SK-N-MC (cell line): ENCODE results near the gene CELSR1.

Experiments
- EZH2 ChIP-seq: fragments of 200-600 bp; sonication (generic); IDR thresholded peaks from one replicate; pipeline ENCODE4 v1.6.1; 2017; ENCODE audit warnings: antibody characterized with exemption
- POLR2AphosphoS5 ChIP-seq: IDR thresholded peaks from 2 replicates; pipeline ENCODE4 v1.6.1; 2012; ENCODE audit warnings: mild to moderate bottlenecking, low read depth, low read length, borderline replicate concordance

GRCh38 chr22:46514592-46515207 lies 22.7 kb downstream of the CELSR1 start:
- TF ChIP-seq POLR2AphosphoS5 (no peak), EZH2 (no peak)
